HL-60 (cell line): ENCODE data around the gene GCNT4.

Source experiments
- DNase-seq, 2 experiments: peaks; one replicate each; pipeline ENCODE4 v3.0.0-alpha.2; 2010 to 2020; ENCODE audit warnings: low read depth in 1 of 2, low spot score in 1 of 2
- H3K27ac ChIP-seq: fragments of 250-450 bp; sonication (Bioruptor Pico); replicated peaks from 2 replicates; pipeline ENCODE4 v1.5.1; 2020; ENCODE audit warnings: mild to moderate bottlenecking, moderate library complexity
- H3K27me3 ChIP-seq: fragments of 250-450 bp; sonication (Bioruptor Pico); 2 replicates; pipeline ENCODE4 v1.5.1; 2021; ENCODE audit warnings: mild to moderate bottlenecking, moderate library complexity; ENCODE audit not compliant: insufficient read depth, poor library complexity, severe bottlenecking
- H3K4me3 ChIP-seq: replicated peaks from 2 replicates; pipeline ENCODE4 v1.5.1; 2011; ENCODE audit warnings: mild to moderate bottlenecking, control low read depth, low read length; ENCODE audit not compliant: insufficient read depth
- CTCF ChIP-seq: IDR thresholded peaks from one replicate; pipeline ENCODE4 v1.5.1; 2011; ENCODE audit warnings: low read length, control low read depth, inconsistent platforms; ENCODE audit not compliant: insufficient read depth
- GABPA ChIP-seq: IDR thresholded peaks from 2 replicates; pipeline ENCODE4 v1.6.1; 2012; ENCODE audit warnings: low read depth
- POLR2AphosphoS5 ChIP-seq: IDR thresholded peaks from 2 replicates; pipeline ENCODE4 v1.6.1; 2012; ENCODE audit warnings: low read depth
- REST ChIP-seq: IDR thresholded peaks from 2 replicates; pipeline ENCODE4 v1.6.1; 2012; ENCODE audit warnings: low read depth; ENCODE audit not compliant: insufficient replicate concordance
- SPI1 ChIP-seq: IDR thresholded peaks from 2 replicates; pipeline ENCODE4 v1.6.1; 2012; ENCODE audit warnings: low read depth, mild to moderate bottlenecking, borderline replicate concordance

Gene GCNT4

GRCh38 chr5:75016896-75017295 lies 35.5 kb downstream of the GCNT4 start:
- Histone ChIP-seq H3K27me3 (no peaks in the 10 kb centered on the region), H3K4me3 (no peak overlapping the region), H3K27ac (no peak overlapping the region)
- no peak for DNase-seq
- TF ChIP-seq GABPA (no peak), CTCF (no peak), SPI1 (no peak), REST (no peak), POLR2AphosphoS5 (no peak)

- TF ChIP-seq GABPA (no peak), CTCF (no peak), POLR2AphosphoS5 (no peak), SPI1 (no peak), REST (no peak)
- H3K27ac ChIP-seq: no peak overlapping the region
Observed at GRCh38 chr5:75012748-75013147, 39.6 kb downstream of the GCNT4 start.

GRCh38 chr5:75010838-75011237 lies 41.5 kb downstream of the GCNT4 start:
- Histone ChIP-seq H3K27ac (no peak overlapping the region), H3K4me3 (no peak overlapping the region), H3K27me3 (no peaks in the 10 kb centered on the region)
- no peak for TF ChIP-seq GABPA
- no peak for TF ChIP-seq CTCF
- TF ChIP-seq SPI1: no peak
- TF ChIP-seq REST: no peak
- DNase-seq: no peak

More at GRCh38 chr5:75012748-75013147, 39.6 kb downstream of the GCNT4 start:
- Histone ChIP-seq H3K27me3 (no peaks in the 10 kb centered on the region), H3K4me3 (no peak overlapping the region)
- DNase-seq: no peak
